H9 (cell line): ENCODE measurements around the gene ABCA6. TPM values are rescaled to one million over a fixed set of nuclear protein-coding genes. Genes with fewer than 3 reads are reported as not detected.

Experiments used
- DNase-seq: peaks from one replicate; pipeline ENCODE4 v3.0.0-alpha.2; 2017
- H2AFZ ChIP-seq: one replicate; pipeline ENCODE4 v1.6.1; 2013; ENCODE audit warnings: mild to moderate bottlenecking, low read length, control low read depth, moderate library complexity
- H2AK5ac ChIP-seq: 2 replicates; pipeline ENCODE4 v1.6.1; 2013; ENCODE audit warnings: low read length, control low read depth, mixed read lengths; ENCODE audit not compliant: insufficient read length
- H2BK120ac ChIP-seq: one replicate; pipeline ENCODE4 v1.6.1; 2013; ENCODE audit warnings: low read depth, mild to moderate bottlenecking, low read length, control low read depth, inconsistent platforms; ENCODE audit not compliant: poor library complexity, severe bottlenecking
- H2BK12ac ChIP-seq: 2 replicates; pipeline ENCODE4 v1.6.1; 2013; ENCODE audit warnings: low read length, control low read depth, mixed read lengths, low read depth; ENCODE audit not compliant: insufficient read length
- H2BK15ac ChIP-seq: 2 replicates; pipeline ENCODE4 v1.6.1; 2013; ENCODE audit warnings: low read depth, low read length, control low read depth
- H2BK20ac ChIP-seq: one replicate; pipeline ENCODE4 v1.6.1; 2013; ENCODE audit warnings: low read depth, mild to moderate bottlenecking, low read length, control low read depth, inconsistent platforms; ENCODE audit not compliant: poor library complexity, severe bottlenecking
- H2BK5ac ChIP-seq: 2 replicates; pipeline ENCODE4 v1.6.1; 2013; ENCODE audit warnings: low read length, control low read depth, mixed read lengths; ENCODE audit not compliant: insufficient read length
- H3K14ac ChIP-seq: 2 replicates; pipeline ENCODE4 v1.6.1; 2013; ENCODE audit warnings: low read length, control low read depth; ENCODE audit not compliant: insufficient read depth
- H3K18ac ChIP-seq: 2 replicates; pipeline ENCODE4 v1.6.1; 2013; ENCODE audit warnings: low read depth, mild to moderate bottlenecking, mixed read lengths, low read length, control low read depth; ENCODE audit not compliant: insufficient read length
- H3K23ac ChIP-seq: 2 replicates; pipeline ENCODE4 v1.6.1; 2013; ENCODE audit warnings: low read length, control low read depth, mixed read lengths, low read depth; ENCODE audit not compliant: insufficient read length
- H3K23me2 ChIP-seq: 2 replicates; pipeline ENCODE4 v1.6.1; 2013; ENCODE audit warnings: low read depth, mild to moderate bottlenecking, mixed read lengths, low read length, control low read depth; ENCODE audit not compliant: insufficient read length, poor library complexity, severe bottlenecking
- H3K27ac ChIP-seq: 2 replicates; pipeline ENCODE4 v1.5.1; 2013; ENCODE audit warnings: low read length, control low read depth, mixed read lengths, low read depth; ENCODE audit not compliant: insufficient read length
- H3K27me3 ChIP-seq: 2 replicates; pipeline ENCODE4 v1.6.1; 2013; ENCODE audit warnings: low read length, control low read depth, inconsistent platforms; ENCODE audit not compliant: insufficient read depth
- H3K4ac ChIP-seq: 2 replicates; pipeline ENCODE4 v1.6.1; 2013; ENCODE audit warnings: low read depth, mild to moderate bottlenecking, control low read depth, inconsistent platforms, low read length, moderate library complexity
- H3K4me1 ChIP-seq: 2 replicates; pipeline ENCODE4 v1.6.1; 2013; ENCODE audit warnings: low read length, control low read depth, inconsistent platforms; ENCODE audit not compliant: insufficient read depth
- H3K4me2 ChIP-seq: 2 replicates; pipeline ENCODE4 v1.6.1; 2013; ENCODE audit warnings: low read length, control low read depth, mixed read lengths; ENCODE audit not compliant: insufficient read length, insufficient read depth
- H3K56ac ChIP-seq: 2 replicates; pipeline ENCODE4 v1.6.1; 2013; ENCODE audit warnings: low read depth, mild to moderate bottlenecking, mixed read lengths, low read length, control low read depth; ENCODE audit not compliant: insufficient read length
- H3K79me1 ChIP-seq: 2 replicates; pipeline ENCODE4 v1.6.1; 2013; ENCODE audit warnings: low read depth, mild to moderate bottlenecking, moderate library complexity, low read length, control low read depth, inconsistent platforms; ENCODE audit not compliant: insufficient read depth, poor library complexity, severe bottlenecking
- H3K79me2 ChIP-seq: 2 replicates; pipeline ENCODE4 v1.6.1; 2013; ENCODE audit warnings: low read length, control low read depth, inconsistent platforms; ENCODE audit not compliant: insufficient read depth
- H3K9ac ChIP-seq: 2 replicates; pipeline ENCODE4 v1.6.1; 2013; ENCODE audit warnings: low read length, control low read depth, mixed read lengths; ENCODE audit not compliant: insufficient read length; ENCODE audit errors: extremely low read depth
- H3K9me3 ChIP-seq: one replicate; pipeline ENCODE4 v1.6.1; 2013; ENCODE audit warnings: low read depth, low read length, inconsistent platforms; ENCODE audit not compliant: control insufficient read depth
- H3T11ph ChIP-seq: one replicate; pipeline ENCODE4 v1.6.1; 2013; ENCODE audit warnings: mild to moderate bottlenecking, low read length, control low read depth, inconsistent platforms
- H4K20me1 ChIP-seq: one replicate; pipeline ENCODE4 v1.6.1; 2013; ENCODE audit not compliant: control insufficient read depth, insufficient read length, insufficient read depth
- H4K5ac ChIP-seq: 2 replicates; pipeline ENCODE4 v1.6.1; 2013; ENCODE audit warnings: low read depth, mild to moderate bottlenecking, mixed read lengths, low read length, control low read depth; ENCODE audit not compliant: insufficient read length
- H4K8ac ChIP-seq: replicated peaks from 2 replicates; pipeline ENCODE4 v1.6.1; 2013; ENCODE audit warnings: low read length, control low read depth, mixed read lengths, low read depth; ENCODE audit not compliant: insufficient read length
- H4K91ac ChIP-seq: 2 replicates; pipeline ENCODE4 v1.6.1; 2013; ENCODE audit warnings: low read depth, mild to moderate bottlenecking, moderate library complexity, mixed read lengths, low read length, control low read depth; ENCODE audit not compliant: insufficient read length
- H3K27ac Mint-ChIP-seq, 3 experiments: 2 replicates in 2 of 3; 3 replicates in 1 of 3; pipeline ENCODE4 v1.8.0; 2020 to 2021; ENCODE audit warnings: mixed read lengths in 3 of 3, mild to moderate bottlenecking in 1 of 3, moderate library complexity in 1 of 3
- H3K27me3 Mint-ChIP-seq: 2 replicates; pipeline ENCODE4 v1.8.0; 2021; ENCODE audit warnings: low read depth, mild to moderate bottlenecking, moderate library complexity, mixed read lengths
- H3K36me3 Mint-ChIP-seq, 3 experiments: 2 replicates in 2 of 3; 3 replicates in 1 of 3; pipeline ENCODE4 v1.8.0; 2020 to 2021; ENCODE audit warnings: low read depth in 3 of 3, mixed read lengths in 3 of 3; ENCODE audit not compliant: insufficient read depth in 1 of 3
- H3K4me1 Mint-ChIP-seq, 2 experiments: 2 replicates each; pipeline ENCODE4 v1.8.0; 2020; ENCODE audit warnings: mixed read lengths in 2 of 2
- H3K4me3 Mint-ChIP-seq, 2 experiments: 2 replicates in 1 of 2; 3 replicates in 1 of 2; pipeline ENCODE4 v1.8.0; 2020 to 2021; ENCODE audit warnings: mild to moderate bottlenecking in 2 of 2, mixed read lengths in 2 of 2, moderate library complexity in 1 of 2
- H3K9me3 Mint-ChIP-seq, 2 experiments: 2 replicates in 1 of 2; 3 replicates in 1 of 2; pipeline ENCODE4 v1.8.0; 2020; ENCODE audit warnings: mild to moderate bottlenecking in 2 of 2, mixed read lengths in 2 of 2, moderate library complexity in 1 of 2
- WGBS: extraction: QIAGEN DNeasy Blood & Tissue Kit; methylation state at CpG from one replicate; pipeline ENCODE4 v1.1.7; 2013; ENCODE audit warnings: missing lambda C conversion rate, low lambda C conversion rate, mixed read lengths; ENCODE audit not compliant: insufficient read length; ENCODE audit errors: extremely low coverage; 5-methylcytosine and 5-hydroxymethylcytosine counted together
- microRNA-seq: library from miRNA; unstranded; fragments of <30 nt; microRNA quantifications from one replicate; pipeline ENCODE4, GENCODE V29; 2020; ENCODE audit warnings: borderline microRNAs expressed
- total RNA-seq: library from RNA; stranded (reverse); gene quantifications from 2 replicates; pipeline ENCODE4 v1.2.1, GENCODE V29; 2021
- TF ChIP-seq, protein P1 (sequence below): fragments of 200-600 bp; sonication (generic); conservative IDR thresholded peaks from 3 replicates; pipeline ENCODE4 v1.8.0; 2021; ENCODE audit warnings: antibody characterized with exemption, mild to moderate bottlenecking

Gene ABCA6
- total RNA-seq, 1 experiment from 2014 or later, result not detected

DNA sequence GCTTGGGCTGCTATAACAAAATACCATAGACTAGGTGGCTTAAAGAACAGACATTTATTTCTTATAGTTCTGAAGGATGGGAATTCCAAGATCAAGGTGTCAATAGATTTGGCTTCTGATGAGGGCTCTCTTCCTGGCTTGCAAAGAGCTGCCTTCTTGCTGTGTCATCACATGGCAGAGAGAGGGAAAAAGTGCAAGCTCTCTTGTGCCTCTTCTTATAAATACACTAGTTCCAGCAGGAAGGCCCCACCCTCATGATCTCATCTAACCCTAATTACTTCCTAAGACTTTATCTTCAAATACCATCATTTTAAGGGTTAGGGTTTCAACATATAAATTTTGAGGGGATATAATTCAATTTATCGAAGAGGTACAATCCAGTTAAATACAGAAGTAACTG, 111.5 kb downstream of the ABCA6 start:
- WGBS, result no CpG with 5 or more reads among the region's 1 CpG
- Histone ChIP-seq H3K79me2 (no peaks in the 10 kb centered on the region), H3T11ph (no peak overlapping the region), H3K27ac (no peak overlapping the region), H3K27me3 (no peaks in the 10 kb centered on the region), H3K9ac (no peak overlapping the region), H2BK5ac (no peak overlapping the region), H3K18ac (no peak overlapping the region), H4K20me1 (no peaks in the 10 kb centered on the region), H4K91ac (no peak overlapping the region), H3K4me1 (no peaks in the 10 kb centered on the region), H3K4ac (no peak overlapping the region), H3K9me3 (no peaks in the 10 kb centered on the region), H4K8ac (no peak overlapping the region), H3K56ac (no peak overlapping the region), H3K4me2 (no peak overlapping the region), H2AK5ac (no peak overlapping the region), H2AFZ (no peak overlapping the region), H2BK15ac (no peak overlapping the region), H3K79me1 (no peaks in the 10 kb centered on the region), H3K23me2 (no peaks in the 10 kb centered on the region), H3K23ac (no peak overlapping the region), H2BK20ac (no peak overlapping the region), H4K5ac (no peak overlapping the region), H3K14ac (no peak overlapping the region), H2BK120ac (no peak overlapping the region), H2BK12ac (no peak overlapping the region)
- no peaks in the 10 kb centered on the region for H3K9me3 Mint-ChIP-seq
- no peaks in the 10 kb centered on the region; the same call in 1 of the 2 replicates for H3K27me3 Mint-ChIP-seq
- TF ChIP-seq, protein P1, sequence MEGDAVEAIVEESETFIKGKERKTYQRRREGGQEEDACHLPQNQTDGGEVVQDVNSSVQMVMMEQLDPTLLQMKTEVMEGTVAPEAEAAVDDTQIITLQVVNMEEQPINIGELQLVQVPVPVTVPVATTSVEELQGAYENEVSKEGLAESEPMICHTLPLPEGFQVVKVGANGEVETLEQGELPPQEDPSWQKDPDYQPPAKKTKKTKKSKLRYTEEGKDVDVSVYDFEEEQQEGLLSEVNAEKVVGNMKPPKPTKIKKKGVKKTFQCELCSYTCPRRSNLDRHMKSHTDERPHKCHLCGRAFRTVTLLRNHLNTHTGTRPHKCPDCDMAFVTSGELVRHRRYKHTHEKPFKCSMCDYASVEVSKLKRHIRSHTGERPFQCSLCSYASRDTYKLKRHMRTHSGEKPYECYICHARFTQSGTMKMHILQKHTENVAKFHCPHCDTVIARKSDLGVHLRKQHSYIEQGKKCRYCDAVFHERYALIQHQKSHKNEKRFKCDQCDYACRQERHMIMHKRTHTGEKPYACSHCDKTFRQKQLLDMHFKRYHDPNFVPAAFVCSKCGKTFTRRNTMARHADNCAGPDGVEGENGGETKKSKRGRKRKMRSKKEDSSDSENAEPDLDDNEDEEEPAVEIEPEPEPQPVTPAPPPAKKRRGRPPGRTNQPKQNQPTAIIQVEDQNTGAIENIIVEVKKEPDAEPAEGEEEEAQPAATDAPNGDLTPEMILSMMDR, result no peak
- no peaks in the 10 kb centered on the region for H3K4me1 Mint-ChIP-seq
- H3K36me3 Mint-ChIP-seq, result no peaks in the 10 kb centered on the region
- no peak overlapping the region for H3K27ac Mint-ChIP-seq
- H3K4me3 Mint-ChIP-seq, result no peak overlapping the region
- no peak for DNase-seq

Small RNAs within 50 kb of the gene (microRNA-seq; reads per million reads assigned to microRNA genes)
- gene MIR4524A (not detected), gene MIR4524B (not detected)

Other genes with a start within 250 kb of the ABCA6 start
- gene ABCA8, start 186.5 kb downstream of the ABCA6 start, total RNA-seq, result not detected in 2 replicates
- gene ABCA9, start 81.0 kb downstream of the ABCA6 start, total RNA-seq, result not detected in 2 replicates
- gene ABCA10, start 86.9 kb upstream of the ABCA6 start, total RNA-seq, result not detected in 2 replicates
- 4.0 and 4.5 TPM in 2 replicates for gene ABCA5, start 185.2 kb upstream of the ABCA6 start, total RNA-seq